ENCODE results near the gene PDE4D.

Gene PDE4D

GRCh38 chr5:59173578-59173977, 719.9 kb downstream of the PDE4D start:
- no peak for DNase-seq (ENCODE audit: low spot score)

GRCh38 chr5:59171131-59171530, 722.4 kb downstream of the PDE4D start:
- DNase-seq (ENCODE audit: low spot score): no peak

GRCh38 chr5:59169768-59170150, 723.8 kb downstream of the PDE4D start:
- DNase-seq (ENCODE audit: low spot score): no peak

GRCh38 chr5:59169081-59169767, 724.3 kb downstream of the PDE4D start:
- no peak for DNase-seq (ENCODE audit: low spot score)

GRCh38 chr5:59168067-59168466, 725.5 kb downstream of the PDE4D start:
- DNase-seq (ENCODE audit: low spot score): no peak

- no peak for DNase-seq (ENCODE audit: low spot score)
Measured at GRCh38 chr5:59164041-59164830, 729.3 kb downstream of the PDE4D start.

- peak; percentile 19 for DNase-seq (ENCODE audit: low spot score)
Measured at GRCh38 chr5:59161221-59162105, 732.1 kb downstream of the PDE4D start.

GRCh38 chr5:59158637-59159391, 734.7 kb downstream of the PDE4D start:
- DNase-seq (ENCODE audit: low spot score): no peak

GRCh38 chr5:59158165-59158564, 735.4 kb downstream of the PDE4D start:
- DNase-seq (ENCODE audit: low spot score): no peak

- DNase-seq (ENCODE audit: low spot score): no peak
Measured at GRCh38 chr5:59157068-59157467, 736.5 kb downstream of the PDE4D start.

GRCh38 chr5:59152701-59153245, 740.8 kb downstream of the PDE4D start:
- DNase-seq (ENCODE audit: low spot score): no peak

- no peak for DNase-seq (ENCODE audit: low spot score)
Measured at GRCh38 chr5:59151162-59151889, 742.2 kb downstream of the PDE4D start.

GRCh38 chr5:59149827-59150226, 743.7 kb downstream of the PDE4D start:
- no peak for DNase-seq (ENCODE audit: low spot score)

- DNase-seq (ENCODE audit: low spot score): no peak
Measured at GRCh38 chr5:59149271-59149670, 744.3 kb downstream of the PDE4D start.

GRCh38 chr5:59146729-59147128, 746.8 kb downstream of the PDE4D start:
- DNase-seq (ENCODE audit: low spot score): no peak

- DNase-seq (ENCODE audit: low spot score): no peak
Measured at GRCh38 chr5:59143926-59144333, 749.6 kb downstream of the PDE4D start.

GRCh38 chr5:59142927-59143326, 750.6 kb downstream of the PDE4D start:
- no peak for DNase-seq (ENCODE audit: low spot score)

- DNase-seq (ENCODE audit: low spot score): no peak
Measured at GRCh38 chr5:59142138-59142537, 751.4 kb downstream of the PDE4D start.

GRCh38 chr5:59140133-59140532, 753.4 kb downstream of the PDE4D start:
- DNase-seq (ENCODE audit: low spot score): no peak

- no peak for DNase-seq (ENCODE audit: low spot score)
Measured at GRCh38 chr5:59139695-59140094, 753.8 kb downstream of the PDE4D start.

GRCh38 chr5:59138509-59138908, 755.0 kb downstream of the PDE4D start:
- DNase-seq (ENCODE audit: low spot score): no peak

Data from CD4-positive, alpha-beta T cell treated with Interleukin-2 at 100 ng/mL for 4 hours (primary cell).